Neural progenitor cell (in vitro differentiated cells): ENCODE results near the gene TMUB1. TPM values are rescaled to one million over a fixed set of nuclear protein-coding genes. Genes with fewer than 3 reads are reported as not detected.

Experiments
- DNase-seq: peaks from one replicate; pipeline ENCODE4 v3.0.0-alpha.2; 2016; ENCODE audit warnings: low spot score
- H2AFZ ChIP-seq: fragments of 200-600 bp; sonication (generic); replicated peaks from 2 replicates; pipeline ENCODE4 v1.6.1; 2016; ENCODE audit warnings: antibody characterized with exemption
- H3F3A ChIP-seq: fragments of 200-600 bp; sonication (generic); 2 replicates; pipeline ENCODE4 v1.6.1; 2016; ENCODE audit warnings: antibody characterized with exemption, low read depth
- H3K27ac ChIP-seq: fragments of 200-600 bp; sonication (generic); 2 replicates; pipeline ENCODE4 v1.5.1; 2016; ENCODE audit warnings: mild to moderate bottlenecking
- H3K27me3 ChIP-seq: fragments of 200-600 bp; sonication (generic); 2 replicates; pipeline ENCODE4 v1.6.1; 2016; ENCODE audit warnings: mild to moderate bottlenecking, moderate library complexity
- H3K36me3 ChIP-seq: fragments of 200-600 bp; sonication (generic); 2 replicates; pipeline ENCODE4 v1.5.1; 2016
- H3K4me1 ChIP-seq: fragments of 200-600 bp; sonication (generic); 2 replicates; pipeline ENCODE4 v1.6.1; 2016; ENCODE audit warnings: mixed run types
- H3K4me2 ChIP-seq: fragments of 200-600 bp; sonication (generic); 2 replicates; pipeline ENCODE4 v1.6.1; 2016
- H3K4me3 ChIP-seq: fragments of 200-600 bp; sonication (generic); 2 replicates; pipeline ENCODE4 v1.5.1; 2016
- H3K79me2 ChIP-seq: fragments of 200-600 bp; sonication (generic); 2 replicates; pipeline ENCODE4 v1.6.1; 2016; ENCODE audit warnings: low read depth
- H3K9ac ChIP-seq: fragments of 200-600 bp; sonication (generic); 2 replicates; pipeline ENCODE4 v1.6.1; 2016
- H3K9me3 ChIP-seq: fragments of 200-600 bp; sonication (generic); 2 replicates; pipeline ENCODE4 v1.5.1; 2016; ENCODE audit warnings: low read depth
- H4K20me1 ChIP-seq: fragments of 200-600 bp; sonication (generic); 2 replicates; pipeline ENCODE4 v1.6.1; 2016; ENCODE audit warnings: low read depth
- H3K27ac Mint-ChIP-seq: 3 replicates; pipeline ENCODE4 v1.8.0; 2021; ENCODE audit warnings: mixed read lengths
- H3K27me3 Mint-ChIP-seq: 2 replicates; pipeline ENCODE4 v1.8.0; 2022; ENCODE audit warnings: low read depth, mild to moderate bottlenecking, inconsistent platforms, moderate library complexity, mixed read lengths; ENCODE audit not compliant: insufficient read depth
- H3K36me3 Mint-ChIP-seq: 3 replicates; pipeline ENCODE4 v1.8.0; 2021; ENCODE audit warnings: mixed read lengths
- H3K4me1 Mint-ChIP-seq: 3 replicates; pipeline ENCODE4 v1.8.0; 2021; ENCODE audit warnings: mixed read lengths
- H3K4me3 Mint-ChIP-seq: 3 replicates; pipeline ENCODE4 v1.8.0; 2021; ENCODE audit warnings: mild to moderate bottlenecking, moderate library complexity, mixed read lengths
- H3K9me3 Mint-ChIP-seq: 3 replicates; pipeline ENCODE4 v1.8.0; 2020; ENCODE audit warnings: mixed read lengths
- CTCF ChIP-seq: fragments of 200-600 bp; sonication (generic); IDR thresholded peaks from 2 replicates; pipeline ENCODE4 v1.5.1; 2017; ENCODE audit warnings: antibody characterized with exemption, mild to moderate bottlenecking
- EZH2 ChIP-seq: fragments of 200-600 bp; sonication (generic); IDR thresholded peaks from 2 replicates; pipeline ENCODE4 v1.6.1; 2017; ENCODE audit warnings: antibody characterized with exemption, mild to moderate bottlenecking, moderate library complexity
- EZH2phosphoT487 ChIP-seq: fragments of 200-600 bp; sonication (generic); IDR thresholded peaks from 2 replicates; pipeline ENCODE4 v1.6.1; 2017; ENCODE audit warnings: antibody characterized with exemption
- total RNA-seq: library from RNA; depleted of rRNA; stranded (reverse); fragments of >200 nt; gene quantifications from 2 replicates; pipeline ENCODE4 v1.2.3, GENCODE V29; 2015; ENCODE audit warnings: low replicate concordance

Gene TMUB1
- total RNA-seq, 1 donor from 2014 or later: 6.0 TPM

- H3K4me1 ChIP-seq: peaks cover 12% of the 10 kb centered on the region
- H3K4me2 ChIP-seq: peak overlapping the region; percentile 29
- no peak overlapping the region for H3K27ac ChIP-seq
- no peak for DNase-seq
- no peak overlapping the region for H3K9ac ChIP-seq
- TF ChIP-seq EZH2 (no peak), CTCF (no peak), EZH2phosphoT487 (no peak)
- no peak overlapping the region for H3K4me3 ChIP-seq
- peaks cover 7% of the 10 kb centered on the region for H3K27me3 ChIP-seq
- H3F3A ChIP-seq: no peaks in the 10 kb centered on the region
- peaks cover 79% of the 10 kb centered on the region for H4K20me1 ChIP-seq
- Mint-ChIP-seq H3K27me3 (no peaks in the 10 kb centered on the region), H3K4me1 (no peaks in the 10 kb centered on the region), H3K36me3 (peaks cover 3% of the 10 kb centered on the region), H3K4me3 (no peak overlapping the region), H3K27ac (no peak overlapping the region), H3K9me3 (no peaks in the 10 kb centered on the region)
- peaks cover 45% of the 10 kb centered on the region for H3K79me2 ChIP-seq
- H2AFZ ChIP-seq: no peak overlapping the region
- H3K9me3 ChIP-seq: no peaks in the 10 kb centered on the region
- H3K36me3 ChIP-seq: no peaks in the 10 kb centered on the region
Observed at GRCh38 chr7:151103973-151104372, 20.7 kb upstream of the TMUB1 start.

GRCh38 chr7:151102991-151103390 is 19.7 kb upstream of the TMUB1 start:
- TF ChIP-seq EZH2phosphoT487: no peak
- TF ChIP-seq EZH2: no peak
- no peak for TF ChIP-seq CTCF
- Histone ChIP-seq H3K27me3 (peaks cover 7% of the 10 kb centered on the region), H3K4me1 (peaks cover 12% of the 10 kb centered on the region), H3K4me2 (no peak overlapping the region), H3K9ac (no peak overlapping the region), H3K9me3 (no peaks in the 10 kb centered on the region), H2AFZ (no peak overlapping the region), H3K79me2 (peaks cover 54% of the 10 kb centered on the region), H3K27ac (no peak overlapping the region), H4K20me1 (peaks cover 72% of the 10 kb centered on the region), H3F3A (no peaks in the 10 kb centered on the region), H3K36me3 (no peaks in the 10 kb centered on the region), H3K4me3 (no peak overlapping the region)
- H3K27ac Mint-ChIP-seq: no peak overlapping the region
- no peaks in the 10 kb centered on the region for H3K9me3 Mint-ChIP-seq
- peaks cover 3% of the 10 kb centered on the region for H3K36me3 Mint-ChIP-seq
- H3K27me3 Mint-ChIP-seq: no peaks in the 10 kb centered on the region
- H3K4me1 Mint-ChIP-seq: no peaks in the 10 kb centered on the region
- DNase-seq: no peak
- no peak overlapping the region for H3K4me3 Mint-ChIP-seq

- Mint-ChIP-seq H3K36me3 (peaks cover 8% of the 10 kb centered on the region), H3K27me3 (peaks cover 2% of the 10 kb centered on the region), H3K9me3 (no peaks in the 10 kb centered on the region), H3K4me3 (no peak overlapping the region), H3K27ac (peak overlapping the region; percentile 46), H3K4me1 (no peaks in the 10 kb centered on the region)
- no peak for DNase-seq
- peaks cover 12% of the 10 kb centered on the region for H3K4me1 ChIP-seq
- H3K36me3 ChIP-seq: no peaks in the 10 kb centered on the region
- H3K4me2 ChIP-seq: no peak overlapping the region
- H2AFZ ChIP-seq: no peak overlapping the region
- no peaks in the 10 kb centered on the region for H3F3A ChIP-seq
- peaks cover 7% of the 10 kb centered on the region for H3K27me3 ChIP-seq
- H3K27ac ChIP-seq: no peak overlapping the region
- peaks cover 65% of the 10 kb centered on the region for H4K20me1 ChIP-seq
- H3K9ac ChIP-seq: no peak overlapping the region
- no peaks in the 10 kb centered on the region for H3K9me3 ChIP-seq
- H3K4me3 ChIP-seq: no peak overlapping the region
- H3K79me2 ChIP-seq: peaks cover 63% of the 10 kb centered on the region
- TF ChIP-seq EZH2 (no peak), CTCF (no peak), EZH2phosphoT487 (no peak)
Observed at GRCh38 chr7:151101621-151102396, 18.5 kb upstream of the TMUB1 start.
